Measurements from ENCODE around the gene BRIP1.

Gene BRIP1

GRCh38 chr17:61662741-61663140, 200.6 kb downstream of the BRIP1 start:
- Histone ChIP-seq H3K27ac (ENCODE audit: extremely low read depth, low read depth, low read length) (no peak overlapping the region), H3K4me1 (ENCODE audit: control insufficient read depth, insufficient read depth, low read length) (peaks cover 2% of the 10 kb centered on the region; the same call in 1 of the 2 replicates), H3K4me3 (ENCODE audit: low read depth, low read length) (no peak overlapping the region), H3K9me3 (ENCODE audit: control insufficient read depth, insufficient read depth, low read depth, low read length) (no peaks in the 10 kb centered on the region), H3K36me3 (ENCODE audit: control insufficient read depth in 2 of 2, insufficient read depth in 1 of 2, low read length in 2 of 2) (no peaks in the 10 kb centered on the region)
- POLR2A ChIA-PET: no interaction called here
- TF ChIP-seq OSR2 (tag by site-specific recombination; IDR thresholded peaks at IDR 0.05): no peak
- TF ChIP-seq ZNF112 (tag by site-specific recombination; IDR thresholded peaks at IDR 0.05): no peak
- TF ChIP-seq ZNF660 (tag by site-specific recombination; IDR thresholded peaks at IDR 0.05): no peak
- no peak for TF ChIP-seq ZNF610 (tag by site-specific recombination; IDR thresholded peaks at IDR 0.05; ENCODE audit: borderline replicate concordance)
- TF ChIP-seq ZNF398 (tag by site-specific recombination; IDR thresholded peaks at IDR 0.05): no peak
- TF ChIP-seq MEIS1 (CRISPR knock-in tag; IDR thresholded peaks at IDR 0.05; ENCODE audit: borderline replicate concordance): no peak
- TF ChIP-seq ZNF776 (tag by site-specific recombination; IDR thresholded peaks at IDR 0.05; ENCODE audit: borderline replicate concordance): no peak
- no peak for TF ChIP-seq ZFP41 (tag by site-specific recombination; IDR thresholded peaks at IDR 0.05; ENCODE audit: borderline replicate concordance)
- CTCF ChIA-PET: interaction anchor here (0.6 to 1.4 kb wide), 3 partner anchors 27 to 1971 kb away, joined by 4 to 7 read pairs (median 6); no protein-coding TSS in a partner anchor

GRCh38 chr17:61662186-61662585, 201.1 kb downstream of the BRIP1 start:
- ChIA-PET POLR2A (no interaction called here), CTCF (interaction anchor here (1.4 kb wide), 1 partner anchor 175 kb away, joined by 7 read pairs; no protein-coding TSS in a partner anchor)
- TF ChIP-seq ZNF114 (tag by site-specific recombination; IDR thresholded peaks at IDR 0.05) (no peak), PRDM6 (tag by site-specific recombination; IDR thresholded peaks at IDR 0.05) (no peak), ZNF658 (tag by site-specific recombination; IDR thresholded peaks at IDR 0.05) (no peak), FEZF1 (tag by site-specific recombination; IDR thresholded peaks at IDR 0.05) (no peak), ZNF311 (tag by site-specific recombination; IDR thresholded peaks at IDR 0.05; ENCODE audit: borderline replicate concordance) (no peak), ZBTB11 (tag by site-specific recombination; conservative IDR thresholded peaks at IDR 0.05; ENCODE audit: low read depth) (no peak)
- Histone ChIP-seq H3K27ac (ENCODE audit: extremely low read depth, low read depth, low read length) (no peak overlapping the region), H3K36me3 (ENCODE audit: control insufficient read depth in 2 of 2, insufficient read depth in 1 of 2, low read length in 2 of 2) (no peaks in the 10 kb centered on the region), H3K4me1 (ENCODE audit: control insufficient read depth, insufficient read depth, low read length) (peaks cover 2% of the 10 kb centered on the region; the same call in 1 of the 2 replicates), H3K9me3 (ENCODE audit: control insufficient read depth, insufficient read depth, low read depth, low read length) (no peaks in the 10 kb centered on the region), H3K4me3 (ENCODE audit: low read depth, low read length) (no peak overlapping the region)
